GM13977 (cell line): ENCODE results near the gene BBOX1.

ENCODE experiments used
- DNase-seq: peaks from one replicate; pipeline ENCODE4 v3.0.0; 2012; ENCODE audit warnings: low spot score
- CTCF ChIP-seq: IDR thresholded peaks from 2 replicates; pipeline ENCODE4 v1.5.1; 2012; ENCODE audit warnings: mild to moderate bottlenecking, control low read depth; ENCODE audit not compliant: insufficient read depth; ENCODE audit errors: extremely low read depth, missing control alignments
- in situ Hi-C: fragments of 300-500 bp; cut with MboI; formaldehyde crosslinking; loops from one replicate; pipeline ENCODE4 v1.12.0; 2022; ENCODE audit warnings: low sequenced_read_pairs, low pct_unique_long_range_greater_than_20kb, mixed read lengths, inconsistent platforms; ENCODE audit not compliant: unreplicated experiment

BBOX1 gene

DNA sequence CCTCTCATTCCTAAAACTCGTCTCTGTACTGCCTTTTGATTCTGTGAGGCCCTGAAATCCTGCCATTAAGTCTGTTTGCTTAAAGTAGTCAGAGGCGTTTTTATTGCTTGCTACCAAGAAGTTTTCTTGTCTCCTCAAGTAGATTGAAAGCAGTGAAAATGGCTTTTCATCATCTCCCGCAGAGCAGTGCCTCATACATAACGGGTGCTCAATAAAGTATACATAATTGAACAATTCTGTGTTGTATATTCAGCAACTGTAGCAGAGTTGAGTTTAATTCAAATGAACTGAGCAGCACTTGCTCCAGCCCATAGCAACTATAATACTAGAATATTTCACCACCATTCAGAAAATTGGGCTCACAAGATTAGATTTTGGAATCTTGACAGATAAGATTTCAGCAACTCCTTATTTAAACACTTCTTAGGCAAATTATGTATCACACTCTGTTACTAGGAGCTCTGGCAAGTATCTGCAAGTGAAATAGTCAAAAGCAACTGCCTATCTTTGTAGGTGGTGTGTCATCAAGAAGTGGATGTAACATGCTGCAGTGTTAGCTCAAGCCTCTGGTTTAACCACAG, 26.7 kb upstream of the BBOX1 start:
- no peak for TF ChIP-seq CTCF
- in situ Hi-C loops: no loop called here
- no peak for DNase-seq

GRCh38 chr11:27018902-27019529, 21.6 kb upstream of the BBOX1 start:
- no peak for TF ChIP-seq CTCF
- in situ Hi-C loops: no loop called here
- DNase-seq: no peak

- TF ChIP-seq CTCF: no peak
- DNase-seq: no peak
- in situ Hi-C loops: no loop called here
These were observed 19.9 kb upstream of the BBOX1 start for GRCh38 chr11:27020751-27021150.

DNA sequence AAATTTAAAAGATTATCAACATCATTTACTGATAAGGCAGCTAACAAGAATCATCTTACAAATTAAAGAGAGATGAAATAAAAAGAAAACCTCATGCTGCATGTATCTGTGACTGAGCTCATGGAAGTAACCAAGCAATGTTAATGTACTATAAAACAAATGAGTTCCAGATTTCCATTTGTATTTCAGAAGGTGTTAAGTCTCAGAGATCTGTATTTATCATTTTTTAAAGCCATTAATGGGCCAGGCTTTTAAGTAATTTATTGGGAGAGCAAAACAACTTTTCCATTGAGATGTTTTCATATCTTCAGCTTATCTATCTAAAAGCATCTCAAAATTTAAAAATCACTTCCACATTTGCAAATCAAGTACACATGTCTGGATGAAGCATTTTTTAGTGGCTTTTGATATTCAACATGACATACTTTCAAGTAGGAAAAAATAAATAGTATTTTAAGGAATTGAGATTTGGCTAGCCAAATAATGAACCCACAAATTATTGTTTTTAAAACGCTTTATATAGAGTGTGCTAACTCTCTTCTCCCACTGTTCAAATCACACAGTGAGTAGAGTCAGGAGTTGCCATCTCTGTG, 17.9 kb upstream of the BBOX1 start:
- no peak for DNase-seq
- TF ChIP-seq CTCF: no peak
- in situ Hi-C loops: no loop called here

- DNase-seq: no peak
- TF ChIP-seq CTCF: no peak
- in situ Hi-C loops: no loop called here
These were observed 15.8 kb upstream of the BBOX1 start for GRCh38 chr11:27024865-27025264.

DNA sequence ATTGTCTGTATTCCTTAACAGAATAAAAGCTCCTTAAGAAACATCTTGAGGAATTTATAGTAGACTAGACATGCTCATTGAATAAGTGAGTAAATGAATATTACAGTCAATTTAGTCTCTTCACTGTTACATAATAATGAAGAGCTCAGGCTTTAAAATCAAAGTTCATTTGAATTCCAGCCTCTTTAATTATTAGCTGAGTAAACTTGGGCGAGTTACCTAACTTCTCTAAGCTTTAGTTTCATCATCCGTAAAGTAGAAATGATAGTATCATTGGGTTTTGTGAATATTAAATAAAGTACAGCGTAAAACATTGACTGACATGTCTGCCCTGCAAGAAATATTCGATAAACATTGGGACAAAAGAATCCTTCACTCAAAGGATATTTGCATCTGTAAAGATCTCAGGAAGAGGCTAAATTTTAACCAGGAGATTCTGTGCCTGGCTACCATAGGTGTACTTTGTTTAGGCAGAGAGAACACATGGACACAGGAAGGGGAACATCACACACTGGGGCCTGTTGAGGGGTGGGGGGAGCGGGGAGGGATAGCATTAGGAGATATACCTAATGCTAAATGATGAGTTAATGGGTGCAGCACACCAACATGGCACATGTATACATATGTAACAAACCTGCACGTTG, 15.2 kb upstream of the BBOX1 start:
- no peak for TF ChIP-seq CTCF
- in situ Hi-C loops: no loop called here
- DNase-seq: no peak
